Measurements from ENCODE around the gene RALGPS2.

RALGPS2 gene

DNA sequence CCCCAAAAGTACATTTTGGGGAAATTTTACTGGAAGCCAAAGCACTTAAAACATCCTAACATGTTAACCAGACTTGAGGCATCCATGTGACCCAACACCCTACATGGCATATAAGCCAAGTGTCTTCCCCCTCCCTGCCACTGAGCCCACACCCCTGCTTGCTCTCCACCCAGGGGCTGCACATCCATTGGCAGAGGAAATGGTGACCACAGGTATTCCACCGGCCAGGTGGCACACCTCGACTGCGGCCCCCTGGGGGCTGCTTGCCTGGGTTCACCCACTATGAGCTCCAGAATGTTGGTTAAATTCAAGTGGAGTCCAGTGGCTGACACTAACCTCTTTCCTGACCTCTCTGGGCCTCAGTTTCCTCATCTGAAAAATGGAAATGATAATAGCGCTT is 236.3 kb downstream of the RALGPS2 start:
- ATAC-seq (replicated peaks; ENCODE audit: extremely low read depth, poor library complexity, severe bottlenecking) (no peak), DNase-seq (ENCODE audit: low spot score in 2 of 2) (no peak)
- no peaks in the 10 kb centered on the region for H3K4me1 Mint-ChIP-seq
- H3K27me3 Mint-ChIP-seq = peaks cover 11% of the 10 kb centered on the region
- no peak overlapping the region for H3K4me3 Mint-ChIP-seq
- H3K9me3 Mint-ChIP-seq = no peaks in the 10 kb centered on the region
- no peaks in the 10 kb centered on the region for H3K36me3 Mint-ChIP-seq (ENCODE audit: insufficient read depth)
- H3K27ac Mint-ChIP-seq (ENCODE audit: low read depth) = no peak overlapping the region

GRCh38 chr1:178961868-178962267 is 236.8 kb downstream of the RALGPS2 start:
- no peaks in the 10 kb centered on the region for H3K9me3 Mint-ChIP-seq
- H3K36me3 Mint-ChIP-seq (ENCODE audit: insufficient read depth) = no peaks in the 10 kb centered on the region
- H3K27me3 Mint-ChIP-seq = peaks cover 11% of the 10 kb centered on the region
- no peaks in the 10 kb centered on the region for H3K4me1 Mint-ChIP-seq
- H3K4me3 Mint-ChIP-seq = no peak overlapping the region
- ATAC-seq (replicated peaks; ENCODE audit: extremely low read depth, poor library complexity, severe bottlenecking) (no peak), DNase-seq (ENCODE audit: low spot score in 2 of 2) (no peak)
- no peak overlapping the region for H3K27ac Mint-ChIP-seq (ENCODE audit: low read depth)

DNA sequence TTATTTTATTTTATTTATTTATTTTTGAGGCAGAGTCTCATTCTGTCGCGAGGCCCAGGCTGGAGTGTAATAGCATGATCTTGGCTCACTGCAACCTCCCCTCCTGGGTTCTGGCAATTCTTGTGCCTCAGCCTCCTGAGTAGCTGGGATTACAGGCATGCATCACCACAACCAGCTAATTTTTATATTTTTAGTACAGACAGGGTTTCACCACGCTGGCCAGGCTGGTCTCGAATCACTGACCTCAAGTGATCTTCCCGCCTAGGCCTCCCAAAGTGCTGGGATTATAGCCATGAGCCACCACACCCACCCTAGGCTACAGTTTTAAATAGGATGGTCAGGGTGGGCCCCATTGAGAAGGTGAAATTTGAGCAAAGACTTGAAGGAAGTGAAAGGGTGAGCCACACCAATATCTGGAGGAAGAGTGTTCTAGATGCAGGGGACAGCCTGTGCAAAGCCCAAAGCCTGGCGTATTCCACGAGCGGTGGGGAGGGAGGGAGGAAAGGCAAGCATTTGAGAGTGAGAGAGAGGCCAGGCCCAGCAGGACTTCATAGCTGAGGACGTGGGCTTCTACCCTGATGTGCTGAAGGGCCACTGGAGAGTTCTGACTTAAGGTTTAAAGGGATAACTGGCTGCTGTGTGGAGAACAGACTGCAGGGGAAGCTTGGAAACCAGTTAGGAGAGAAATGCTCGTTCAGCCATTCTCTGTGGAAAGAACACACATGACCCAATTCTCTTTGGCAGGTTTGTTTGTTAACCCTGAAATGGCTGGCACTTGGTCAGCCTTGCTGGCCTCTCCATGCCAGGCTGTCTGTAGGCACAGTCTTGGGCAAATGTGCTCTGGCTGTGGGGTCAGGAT is 238.0 kb downstream of the RALGPS2 start:
- DNase-seq (ENCODE audit: low spot score in 2 of 2) (no peak), ATAC-seq (replicated peaks; ENCODE audit: extremely low read depth, poor library complexity, severe bottlenecking) (no peak)
- Mint-ChIP-seq H3K9me3 (no peaks in the 10 kb centered on the region), H3K27ac (ENCODE audit: low read depth) (no peak overlapping the region), H3K27me3 (peaks cover 21% of the 10 kb centered on the region), H3K36me3 (ENCODE audit: insufficient read depth) (no peaks in the 10 kb centered on the region), H3K4me3 (no peak overlapping the region), H3K4me1 (no peaks in the 10 kb centered on the region)

DNA sequence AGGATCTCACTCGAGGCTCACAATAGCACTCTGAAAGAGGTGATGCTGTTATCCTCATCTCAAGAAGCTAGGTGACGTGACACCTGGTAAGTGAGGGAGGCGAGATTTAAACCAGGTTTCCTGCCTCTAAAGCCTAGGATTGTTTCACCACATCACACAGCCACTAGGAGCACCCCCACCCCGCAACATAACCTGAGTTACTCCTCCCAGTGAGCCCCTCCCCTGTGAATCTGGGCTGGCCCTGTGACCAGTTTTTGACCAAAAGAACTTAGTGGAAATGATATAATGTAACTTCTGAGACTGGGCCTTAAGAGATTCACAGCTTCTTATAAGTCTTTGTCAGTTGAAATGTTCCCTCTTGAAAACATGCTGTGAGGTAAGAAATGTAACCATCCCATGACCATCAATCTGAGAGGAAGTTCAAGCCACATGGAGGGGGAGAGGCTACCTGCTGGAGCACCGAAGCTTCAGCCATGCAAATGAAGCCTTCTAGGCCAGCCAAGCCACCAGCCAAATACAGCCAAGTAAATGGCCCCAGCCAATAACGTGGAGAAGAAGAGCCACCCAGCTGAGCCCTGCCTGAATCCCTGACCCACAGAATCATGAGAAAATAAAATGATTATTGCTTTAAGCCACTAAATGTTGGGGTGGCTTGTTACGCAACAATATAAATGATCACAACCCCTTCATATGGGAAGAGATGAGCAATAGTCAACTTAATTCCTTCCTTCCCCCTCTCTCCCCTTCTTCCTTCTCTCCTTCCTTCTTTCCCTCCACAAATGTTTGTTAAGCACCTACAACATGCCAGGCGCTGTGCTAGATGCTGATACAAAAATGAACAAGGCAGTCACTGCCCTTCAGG is 239.7 kb downstream of the RALGPS2 start:
- H3K4me3 Mint-ChIP-seq = no peak overlapping the region
- no peaks in the 10 kb centered on the region for H3K4me1 Mint-ChIP-seq
- DNase-seq (ENCODE audit: low spot score in 2 of 2) (no peak), ATAC-seq (replicated peaks; ENCODE audit: extremely low read depth, poor library complexity, severe bottlenecking) (no peak)
- no peaks in the 10 kb centered on the region for H3K36me3 Mint-ChIP-seq (ENCODE audit: insufficient read depth)
- peaks cover 33% of the 10 kb centered on the region for H3K27me3 Mint-ChIP-seq
- H3K9me3 Mint-ChIP-seq = no peaks in the 10 kb centered on the region
- no peak overlapping the region for H3K27ac Mint-ChIP-seq (ENCODE audit: low read depth)

DNA sequence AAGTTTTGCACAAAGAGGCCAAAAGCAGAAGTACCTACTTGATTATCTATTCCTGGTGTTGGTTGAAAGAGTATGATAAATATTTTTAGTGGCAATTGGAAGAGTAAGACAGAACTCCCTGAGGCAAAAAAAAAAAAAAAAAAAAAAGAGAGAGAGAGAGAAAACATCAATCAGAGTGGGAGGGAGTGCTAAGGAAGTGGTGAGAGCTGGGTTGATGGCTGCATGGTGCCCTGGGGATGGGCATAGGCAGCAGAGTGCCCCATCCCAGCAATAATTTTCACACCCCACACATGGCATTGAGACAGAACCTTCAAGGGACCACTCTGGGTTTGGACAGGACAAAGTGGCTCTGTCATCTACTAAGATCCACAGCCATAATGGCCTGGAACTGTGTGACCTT is 241.3 kb downstream of the RALGPS2 start:
- Mint-ChIP-seq H3K27ac (ENCODE audit: low read depth) (no peak overlapping the region), H3K36me3 (ENCODE audit: insufficient read depth) (no peaks in the 10 kb centered on the region)
- ATAC-seq (replicated peaks; ENCODE audit: extremely low read depth, poor library complexity, severe bottlenecking) = no peak

GRCh38 chr1:178969226-178969987 is 244.4 kb downstream of the RALGPS2 start:
- Mint-ChIP-seq H3K27me3 (peaks cover 31% of the 10 kb centered on the region), H3K4me3 (no peak overlapping the region), H3K36me3 (ENCODE audit: insufficient read depth) (peaks cover 3% of the 10 kb centered on the region), H3K4me1 (peaks cover 14% of the 10 kb centered on the region), H3K27ac (ENCODE audit: low read depth) (no peak overlapping the region), H3K9me3 (no peaks in the 10 kb centered on the region)
- DNase-seq (ENCODE audit: low spot score in 2 of 2) (no peak), ATAC-seq (replicated peaks; ENCODE audit: extremely low read depth, poor library complexity, severe bottlenecking) (no peak)

More for the DNA sequence above, 241.3 kb downstream of the RALGPS2 start:
- Mint-ChIP-seq H3K27me3 (peaks cover 36% of the 10 kb centered on the region), H3K4me3 (no peak overlapping the region), H3K9me3 (no peaks in the 10 kb centered on the region), H3K4me1 (no peaks in the 10 kb centered on the region)
- DNase-seq (ENCODE audit: low spot score in 2 of 2) = no peak

DNA sequence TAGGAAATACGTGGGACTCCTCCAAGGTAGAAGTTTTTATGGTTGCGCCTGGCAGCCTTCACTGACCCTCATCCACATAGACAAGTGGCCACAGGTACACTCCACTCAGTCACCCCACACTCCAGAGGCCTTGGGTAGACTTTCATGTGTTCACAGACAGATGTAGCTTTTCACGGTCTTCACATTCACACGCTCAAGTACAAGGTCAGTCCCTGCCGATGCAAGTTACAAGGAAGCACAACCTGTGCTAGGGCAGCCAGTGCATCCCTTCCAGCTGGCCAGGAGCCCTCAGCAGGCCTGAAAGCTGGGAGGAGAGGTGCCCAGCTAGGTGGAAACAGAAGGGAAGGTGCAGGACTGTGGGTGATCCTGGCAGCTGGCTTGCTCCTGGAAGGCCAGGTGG is 245.1 kb downstream of the RALGPS2 start:
- Mint-ChIP-seq H3K27ac (ENCODE audit: low read depth) (no peak overlapping the region), H3K27me3 (peaks cover 36% of the 10 kb centered on the region), H3K4me3 (no peak overlapping the region), H3K36me3 (ENCODE audit: insufficient read depth) (peaks cover 3% of the 10 kb centered on the region), H3K4me1 (peaks cover 14% of the 10 kb centered on the region), H3K9me3 (no peaks in the 10 kb centered on the region)
- DNase-seq (ENCODE audit: low spot score in 2 of 2) = no peak
- ATAC-seq (replicated peaks; ENCODE audit: extremely low read depth, poor library complexity, severe bottlenecking) = no peak

Measured in central memory CD8-positive, alpha-beta T cell (primary cell).